RPMI7951 (cell line): ENCODE results near the gene CMBL. TPM values are rescaled to one million over a fixed set of nuclear protein-coding genes. Genes with fewer than 3 reads are reported as not detected.

Source experiments
- DNase-seq: peaks from one replicate; pipeline ENCODE4 v3.0.0-alpha.2; 2012; ENCODE audit warnings: low read depth
- total RNA-seq: library from RNA; depleted of rRNA; stranded (reverse); fragments of >200 nt; shearing (Covaris generic); gene quantifications from 2 replicates; pipeline ENCODE4 v1.2.3, GENCODE V29; 2014

CMBL gene
- total RNA-seq, 1 experiment from 2014 or later, result 4.1 TPM

DNA sequence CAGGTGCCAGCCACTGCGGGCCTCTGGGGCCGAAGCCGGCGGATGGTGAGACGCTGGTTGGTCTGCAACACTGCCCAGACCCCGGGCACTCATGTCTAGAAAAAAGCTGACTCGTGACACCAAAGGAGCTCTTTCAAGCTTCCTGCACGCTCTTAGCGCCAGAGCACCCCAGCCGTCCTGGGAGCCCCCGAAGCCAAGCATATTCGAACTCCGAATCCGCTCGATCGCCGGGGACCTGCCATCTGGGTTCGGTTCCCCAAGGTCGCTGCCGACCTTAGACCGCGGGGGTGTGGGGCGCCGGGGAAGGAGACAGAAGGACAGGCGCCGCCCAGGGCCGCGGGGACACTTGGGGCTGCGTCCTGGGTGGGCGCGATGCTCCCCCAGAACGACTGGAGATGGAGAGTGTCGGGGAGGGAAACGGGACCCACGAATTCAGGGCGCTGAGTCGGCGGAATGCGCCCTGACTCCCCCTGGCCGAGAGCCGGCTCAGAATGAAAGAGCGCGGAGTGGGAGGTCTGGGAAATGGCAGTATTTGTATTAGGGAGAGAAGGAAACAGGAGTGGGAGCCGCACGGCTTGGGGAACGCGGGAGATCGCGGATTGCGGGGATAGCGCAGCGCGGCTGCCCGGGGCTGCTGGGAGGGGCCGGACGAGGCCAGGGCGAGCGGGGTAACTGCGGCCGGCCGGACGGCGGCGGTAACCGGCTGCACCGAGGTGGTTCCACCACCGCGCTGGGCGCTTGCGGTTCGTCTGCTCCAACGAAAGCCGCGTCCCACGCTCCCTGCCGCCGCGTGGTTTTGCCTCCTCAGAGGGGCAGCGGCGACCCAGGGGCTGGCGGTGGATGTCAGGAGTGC lies 25.7 kb upstream of the CMBL start:
- DNase-seq, result peak; percentile 26

DNA sequence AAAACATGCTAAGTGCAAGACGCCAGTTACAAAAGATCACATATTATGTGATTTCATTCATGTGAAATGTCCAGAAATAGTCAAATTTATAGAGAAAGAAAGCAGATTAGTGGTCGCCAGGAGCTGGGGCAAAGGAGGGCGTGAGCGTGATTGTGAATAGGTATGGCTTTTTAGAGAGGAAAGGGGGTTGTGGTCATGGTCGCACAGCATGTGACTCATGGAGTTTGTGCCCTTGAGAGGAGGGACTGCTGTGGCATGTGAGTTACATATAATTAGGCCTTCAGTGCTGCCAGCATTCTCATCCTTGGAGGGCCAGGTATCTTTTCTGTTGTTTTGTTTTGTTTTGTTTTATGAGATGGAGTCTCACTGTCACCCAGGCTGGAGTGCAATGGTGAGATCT lies 24.6 kb upstream of the CMBL start:
- DNase-seq, result no peak

GRCh38 chr5:10331341-10331796 lies 23.7 kb upstream of the CMBL start:
- peak; percentile 58 for DNase-seq

- DNase-seq, result no peak
Observed at GRCh38 chr5:10330511-10331230, 23.0 kb upstream of the CMBL start.

- peak; percentile 70 for DNase-seq
Observed at GRCh38 chr5:10329820-10330481, 22.2 kb upstream of the CMBL start.

- DNase-seq, result no peak
Observed at GRCh38 chr5:10329446-10329819, 21.7 kb upstream of the CMBL start.

DNA sequence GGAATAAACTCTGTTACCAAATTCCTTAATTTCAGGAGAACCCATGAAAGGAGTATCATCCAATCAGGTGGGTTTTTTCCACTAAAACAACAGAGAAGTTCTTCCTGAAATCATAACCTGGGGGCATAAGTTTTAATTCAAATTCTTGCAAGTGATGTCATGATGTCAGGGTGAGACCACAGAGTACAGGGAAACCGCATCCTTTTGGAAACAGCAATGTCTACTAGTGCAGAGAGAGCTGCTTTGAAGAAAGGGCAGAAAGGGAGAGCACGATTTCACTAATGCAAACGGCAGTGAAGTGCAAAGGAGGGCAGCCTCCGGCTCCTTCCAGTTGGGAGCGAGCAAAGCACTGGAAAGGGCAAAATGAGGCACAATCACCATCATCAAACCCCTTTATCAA lies 20.6 kb upstream of the CMBL start:
- DNase-seq, result peak; percentile 85

DNA sequence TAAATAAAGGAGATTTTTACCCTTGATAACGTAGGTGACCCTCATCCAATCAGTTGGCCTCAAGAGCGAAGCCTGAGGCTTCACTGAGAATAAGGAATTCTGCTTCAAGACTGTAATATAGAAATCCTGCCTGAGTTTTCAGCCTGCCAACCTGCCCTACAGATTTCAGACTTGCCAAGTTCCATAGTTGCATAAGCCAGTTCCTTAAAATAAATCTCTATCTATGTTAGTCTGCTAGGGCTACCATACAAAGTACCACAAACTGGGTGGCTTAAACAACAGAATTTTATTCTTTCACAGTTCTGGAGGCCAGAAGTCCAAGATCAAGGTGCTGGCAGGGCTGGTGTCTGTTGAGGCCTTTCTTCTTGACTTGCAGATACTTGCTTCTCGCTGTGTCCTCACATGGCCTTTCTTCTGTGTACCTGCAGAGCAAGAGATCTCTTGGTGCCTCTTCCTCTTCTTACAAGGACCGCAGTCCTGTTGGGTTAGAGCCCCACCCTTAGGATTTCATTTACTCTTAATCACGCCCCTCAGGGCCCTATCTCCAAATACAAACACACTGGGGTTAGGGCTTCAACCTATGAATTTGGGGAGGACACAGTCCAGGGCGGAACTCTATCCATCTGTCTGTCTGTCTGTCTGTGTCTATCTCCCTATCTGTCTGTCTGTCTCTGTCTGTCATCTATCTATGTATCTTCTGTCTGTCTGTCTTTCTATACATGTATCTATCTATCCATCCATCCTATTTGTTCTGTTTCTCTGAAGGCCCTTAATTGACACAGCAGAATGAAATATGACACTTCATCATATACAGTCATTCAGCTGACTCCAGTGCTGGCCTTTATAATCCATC lies 17.0 kb upstream of the CMBL start:
- DNase-seq, result no peak

DNA sequence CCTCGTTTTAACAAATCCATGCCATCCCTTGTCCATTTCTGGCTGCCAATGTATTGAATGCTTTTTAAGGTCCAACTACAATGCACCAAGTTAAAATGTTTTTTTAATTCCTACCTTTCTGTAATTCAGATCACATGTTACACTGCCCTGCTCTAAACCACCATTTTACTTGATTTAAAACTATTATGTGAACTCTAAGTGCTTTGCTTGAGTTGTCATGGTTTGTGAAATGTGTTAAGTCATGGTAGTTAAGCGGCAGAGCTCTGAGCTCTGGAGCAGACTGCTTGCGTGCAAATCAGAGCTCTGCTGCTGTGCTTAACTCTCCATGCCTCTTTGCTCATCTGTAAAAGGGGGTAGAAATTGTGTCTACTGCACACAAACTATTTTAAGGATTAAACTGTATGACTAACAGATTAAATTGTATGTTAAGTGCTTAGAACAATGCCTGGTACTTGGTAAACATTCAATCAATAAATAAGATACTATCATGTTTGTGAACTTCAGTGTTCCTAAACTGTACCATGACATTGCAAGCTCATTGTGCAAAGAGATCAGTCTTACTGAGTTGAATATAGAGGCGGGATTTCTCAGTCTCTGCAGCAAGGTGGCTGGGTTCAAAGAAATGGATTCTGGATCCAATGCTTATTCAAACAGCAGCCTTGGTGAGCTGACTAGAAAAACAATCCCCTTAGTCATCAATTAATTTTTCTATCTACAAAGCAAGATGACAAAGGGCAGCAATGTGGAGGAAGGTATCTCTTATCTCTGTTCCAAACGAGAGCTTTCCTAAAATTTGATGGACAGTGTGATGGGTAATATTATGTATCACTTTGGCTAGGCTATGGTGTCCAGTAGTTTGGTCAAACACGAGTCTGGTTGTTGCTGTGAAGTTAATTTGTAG lies 16.1 kb upstream of the CMBL start:
- peak; percentile 26 for DNase-seq

DNA sequence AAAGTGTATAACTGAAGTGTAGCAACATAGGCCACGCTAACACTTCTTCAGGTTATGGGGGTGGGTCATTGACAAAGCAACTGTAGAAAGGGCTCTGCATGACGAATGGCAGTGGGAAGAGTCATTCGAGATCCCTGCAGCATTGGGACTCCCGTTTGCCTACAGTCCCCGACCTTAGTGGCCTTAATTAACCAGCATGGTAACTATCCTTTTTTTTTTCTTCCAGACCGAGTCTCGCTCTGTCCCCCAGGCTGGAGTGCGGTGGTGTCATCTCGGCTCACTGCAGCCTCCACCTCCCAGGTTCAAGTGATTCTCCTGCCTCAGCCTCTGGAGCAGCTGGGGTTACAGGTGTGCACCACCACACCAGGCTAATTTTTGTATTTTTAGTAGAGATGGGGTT lies 14.2 kb upstream of the CMBL start:
- no peak for DNase-seq

DNA sequence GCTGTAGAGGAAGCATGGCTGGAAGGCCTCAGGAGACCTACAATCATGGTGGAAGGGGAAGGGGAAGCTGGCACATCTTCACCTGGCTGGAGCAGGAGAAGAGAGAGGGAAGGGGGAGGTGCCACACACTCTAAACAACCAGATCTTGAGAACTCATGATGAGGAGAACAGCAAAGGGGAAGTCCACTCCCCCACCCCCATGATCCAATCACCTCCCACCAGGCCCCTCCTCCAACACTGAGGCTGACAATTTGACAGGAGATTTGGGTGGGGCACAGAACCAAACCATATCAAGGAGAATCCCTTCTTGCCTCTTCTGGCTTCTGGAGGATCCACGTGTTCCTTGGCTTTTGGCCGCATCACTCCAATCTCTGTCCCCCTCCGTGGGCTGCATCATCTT lies 13.1 kb upstream of the CMBL start:
- DNase-seq, result no peak

- DNase-seq, result peak; percentile 66
Observed at GRCh38 chr5:10319202-10319851, 11.6 kb upstream of the CMBL start.

GRCh38 chr5:10317825-10318682 lies 10.4 kb upstream of the CMBL start:
- DNase-seq, result peak; percentile 24

DNA sequence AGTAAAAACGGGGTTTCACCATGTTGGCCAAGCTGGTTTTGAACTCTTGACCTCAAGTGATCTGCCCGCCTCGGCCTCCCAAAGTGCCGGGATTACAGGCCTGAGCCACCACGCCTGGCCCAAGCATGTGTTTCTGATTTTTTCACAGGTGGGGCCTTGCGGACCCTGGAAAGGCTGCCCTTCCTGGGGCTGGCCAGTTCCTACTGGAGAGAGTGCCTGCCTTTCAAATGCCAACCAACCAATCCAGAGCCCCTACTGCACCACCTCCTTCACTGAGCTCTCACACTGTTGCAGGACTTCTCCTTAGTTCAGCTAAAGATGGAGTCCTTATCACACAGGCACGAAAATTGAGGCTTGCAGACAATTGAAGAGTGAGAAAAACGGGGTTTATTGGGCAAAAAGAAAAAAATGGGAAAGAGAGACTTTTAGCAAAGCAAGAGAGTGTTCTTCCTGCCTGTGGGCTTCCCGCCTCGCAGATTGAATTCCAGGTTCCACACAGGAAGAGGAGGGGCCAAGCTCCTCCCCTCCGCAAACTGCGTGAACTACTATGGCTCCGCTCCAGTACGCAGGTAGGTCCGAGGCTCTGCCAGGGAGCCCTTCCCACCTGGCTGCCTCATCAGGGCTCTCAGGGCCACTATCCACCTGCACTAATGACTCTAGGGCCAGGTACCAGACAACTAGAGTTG lies 8.3 kb upstream of the CMBL start:
- no peak for DNase-seq

GRCh38 chr5:10315201-10315600 lies 7.5 kb upstream of the CMBL start:
- no peak for DNase-seq

DNA sequence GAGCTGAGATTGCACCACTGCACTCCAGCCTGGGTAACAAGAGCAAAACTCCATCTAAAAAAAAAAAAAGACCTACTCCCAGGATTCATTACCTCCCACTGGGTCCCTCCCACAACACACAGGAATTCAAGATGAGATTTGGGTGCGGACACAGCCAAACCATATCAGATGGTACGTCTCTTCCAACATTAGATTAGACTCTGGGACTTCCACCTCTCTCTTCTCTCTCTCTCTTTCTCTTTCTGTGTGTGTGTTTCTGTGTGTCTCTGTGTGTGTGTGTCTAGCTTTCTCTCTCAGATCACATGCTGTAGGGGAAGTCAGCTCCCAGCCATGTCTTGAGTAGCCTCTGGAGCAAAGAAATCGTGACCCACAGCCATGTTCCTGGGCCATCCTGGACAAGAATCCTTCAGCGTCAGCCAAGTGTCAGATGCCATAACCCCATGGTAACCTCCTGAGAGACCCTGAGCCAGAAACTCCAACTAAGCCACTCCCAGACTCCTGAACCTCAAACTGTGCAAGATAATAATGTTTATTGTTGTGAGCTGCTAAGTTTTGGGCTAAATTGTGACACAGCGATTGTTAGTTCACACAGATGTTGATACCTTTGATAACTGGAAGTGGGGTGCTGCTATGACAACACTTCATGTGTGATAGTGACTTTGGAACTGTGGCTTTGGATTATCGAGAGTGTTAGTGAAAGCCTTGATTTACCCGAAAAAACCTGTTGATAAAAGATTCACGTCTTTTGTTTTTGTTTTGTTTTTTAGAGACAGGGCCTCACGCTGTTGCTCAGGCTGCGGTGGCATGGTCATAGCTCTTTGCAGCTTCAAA lies 4.1 kb upstream of the CMBL start:
- DNase-seq, result no peak

DNA sequence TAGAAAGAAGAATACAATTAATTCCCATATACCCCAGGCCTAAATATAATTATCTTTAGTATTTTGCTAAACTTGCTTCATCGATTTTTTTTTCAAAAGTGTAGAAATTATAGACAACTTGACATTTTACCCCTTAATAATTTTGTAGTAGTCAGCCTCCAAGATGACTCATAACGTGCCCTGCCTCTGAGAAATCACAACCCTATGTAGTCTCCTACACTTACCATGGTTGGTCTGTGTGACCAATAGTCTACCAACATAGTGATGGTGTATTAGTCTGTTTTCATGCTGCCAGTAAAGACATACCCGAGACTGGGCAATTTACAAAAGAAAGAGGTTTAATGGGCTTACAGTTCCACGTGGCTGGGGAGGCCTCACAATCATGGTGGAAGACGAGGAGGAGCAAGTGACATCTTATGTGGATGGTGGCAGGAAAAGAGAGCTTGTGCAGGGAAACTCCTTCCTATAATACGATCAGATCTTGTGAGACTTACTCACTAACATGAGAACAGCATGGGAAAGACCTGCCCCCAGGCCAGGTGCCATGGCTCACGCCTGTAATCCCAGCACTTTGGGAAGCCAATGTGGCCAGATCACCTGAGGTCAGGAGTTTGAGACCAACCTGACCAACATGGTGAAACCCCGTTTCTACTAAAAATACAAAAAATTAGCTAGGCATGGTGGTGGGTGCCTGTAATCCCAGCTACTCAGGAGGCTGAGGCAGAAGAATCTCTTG lies 3.3 kb upstream of the CMBL start:
- DNase-seq, result peak; percentile 66
